ENCODE measurements around the gene AGBL4.

GRCh38 chr1:49424782-49425181 is 599.0 kb downstream of the AGBL4 start:
- TF ChIP-seq CTCF (conservative IDR thresholded peaks at IDR 0.05; ENCODE audit: low read depth, low read length) = no peak
- TF ChIP-seq EZH2 (IDR thresholded peaks at IDR 0.05; ENCODE audit: low read length, unreplicated experiment) = no peak
